SJSA1 (cell line): ENCODE measurements around the gene EXOC3L2. TPM values are rescaled to one million over a fixed set of nuclear protein-coding genes. Genes with fewer than 3 reads are reported as not detected.
"Not testable (repeated sequence)": the region's sequence is repeated elsewhere in the genome, so short reads cannot be mapped to it uniquely, and the experiment has no call there.

Source experiments
- DNase-seq, 2 experiments: peaks; one replicate each; pipeline ENCODE4 v3.0.0-alpha.2; 2015 to 2020; ENCODE audit warnings: low spot score in 2 of 2, low read depth in 1 of 2
- H3K27ac ChIP-seq: fragments of 250-450 bp; sonication (Bioruptor Pico); 2 replicates; pipeline ENCODE4 v1.5.1; 2020; ENCODE audit warnings: mild to moderate bottlenecking, moderate library complexity
- H3K27me3 ChIP-seq: fragments of 250-450 bp; sonication (Bioruptor Pico); replicated peaks from 2 replicates; pipeline ENCODE4 v1.5.1; 2020; ENCODE audit warnings: mild to moderate bottlenecking, moderate library complexity
- H3K36me3 ChIP-seq: fragments of 250-450 bp; sonication (Bioruptor Pico); 2 replicates; pipeline ENCODE4 v1.5.1; 2020; ENCODE audit warnings: mild to moderate bottlenecking
- H3K4me1 ChIP-seq: fragments of 250-450 bp; sonication (Bioruptor Pico); replicated peaks from 2 replicates; pipeline ENCODE4 v1.6.1; 2021; ENCODE audit warnings: mild to moderate bottlenecking
- H3K4me3 ChIP-seq: fragments of 250-450 bp; sonication (Bioruptor Pico); 2 replicates; pipeline ENCODE4 v1.5.1; 2020; ENCODE audit warnings: mild to moderate bottlenecking
- H3K9me3 ChIP-seq: fragments of 250-450 bp; sonication (Bioruptor Pico); replicated peaks from 2 replicates; pipeline ENCODE4 v1.5.1; 2020; ENCODE audit warnings: mild to moderate bottlenecking
- total RNA-seq: library from RNA; depleted of rRNA; stranded (reverse); fragments of >200 nt; shearing (Covaris generic); gene quantifications from 2 replicates; pipeline ENCODE4 v1.2.3, GENCODE V29; 2014

The EXOC3L2 gene
- total RNA-seq, 1 experiment from 2014 or later = 0.05 TPM

- peaks cover 68% of the 10 kb centered on the region for H3K36me3 ChIP-seq
- DNase-seq = no peak
- H3K27me3 ChIP-seq = no peaks in the 10 kb centered on the region
- no peaks in the 10 kb centered on the region for H3K9me3 ChIP-seq
- H3K4me3 ChIP-seq = no peak overlapping the region
- H3K4me1 ChIP-seq = no peaks in the 10 kb centered on the region
- H3K27ac ChIP-seq = no peak overlapping the region
Observed at GRCh38 chr19:45271098-45271734, 26.0 kb upstream of the EXOC3L2 start.

GRCh38 chr19:45269939-45270338, 24.7 kb upstream of the EXOC3L2 start:
- not testable (repeated sequence) for H3K27ac ChIP-seq, H3K9me3 ChIP-seq, H3K4me1 ChIP-seq, H3K27me3 ChIP-seq, DNase-seq, H3K4me3 ChIP-seq
- peaks cover 71% of the 10 kb centered on the region for H3K36me3 ChIP-seq

- no peaks in the 10 kb centered on the region for H3K27me3 ChIP-seq
Observed at GRCh38 chr19:45267296-45267695, 22.1 kb upstream of the EXOC3L2 start.

GRCh38 chr19:45265375-45265774, 20.2 kb upstream of the EXOC3L2 start:
- H3K27ac ChIP-seq = no peak overlapping the region
- no peaks in the 10 kb centered on the region for H3K4me1 ChIP-seq
- DNase-seq = no peak
- H3K4me3 ChIP-seq = no peak overlapping the region
- no peaks in the 10 kb centered on the region for H3K27me3 ChIP-seq
- no peaks in the 10 kb centered on the region for H3K9me3 ChIP-seq
- H3K36me3 ChIP-seq = peaks cover 39% of the 10 kb centered on the region

More at GRCh38 chr19:45267296-45267695, 22.1 kb upstream of the EXOC3L2 start:
- no peak overlapping the region for H3K27ac ChIP-seq
- no peaks in the 10 kb centered on the region for H3K9me3 ChIP-seq
- H3K4me1 ChIP-seq = no peaks in the 10 kb centered on the region
- DNase-seq = no peak
- H3K4me3 ChIP-seq = no peak overlapping the region
- peaks cover 55% of the 10 kb centered on the region for H3K36me3 ChIP-seq

GRCh38 chr19:45264781-45265317, 19.6 kb upstream of the EXOC3L2 start:
- DNase-seq = no peak
- Histone ChIP-seq H3K4me1 (no peaks in the 10 kb centered on the region), H3K36me3 (peaks cover 38% of the 10 kb centered on the region), H3K9me3 (no peaks in the 10 kb centered on the region), H3K4me3 (no peak overlapping the region), H3K27ac (no peak overlapping the region), H3K27me3 (no peaks in the 10 kb centered on the region)

- H3K27me3 ChIP-seq = no peaks in the 10 kb centered on the region
- no peaks in the 10 kb centered on the region for H3K4me1 ChIP-seq
- H3K9me3 ChIP-seq = no peaks in the 10 kb centered on the region
- H3K27ac ChIP-seq = no peak overlapping the region
- H3K36me3 ChIP-seq = peaks cover 25% of the 10 kb centered on the region
- no peak overlapping the region for H3K4me3 ChIP-seq
- no peak for DNase-seq
Observed at GRCh38 chr19:45263013-45263412, 17.8 kb upstream of the EXOC3L2 start.

GRCh38 chr19:45262570-45262969, 17.4 kb upstream of the EXOC3L2 start:
- H3K36me3 ChIP-seq = peaks cover 21% of the 10 kb centered on the region
- H3K27ac ChIP-seq = no peak overlapping the region
- no peaks in the 10 kb centered on the region for H3K9me3 ChIP-seq
- no peaks in the 10 kb centered on the region for H3K4me1 ChIP-seq
- no peaks in the 10 kb centered on the region for H3K27me3 ChIP-seq
- no peak overlapping the region for H3K4me3 ChIP-seq
- DNase-seq = no peak

- peaks cover 14% of the 10 kb centered on the region for H3K36me3 ChIP-seq
- no peaks in the 10 kb centered on the region for H3K9me3 ChIP-seq
- no peaks in the 10 kb centered on the region for H3K27me3 ChIP-seq
- H3K4me1 ChIP-seq = no peaks in the 10 kb centered on the region
- H3K27ac ChIP-seq = no peak overlapping the region
- DNase-seq = no peak
- no peak overlapping the region for H3K4me3 ChIP-seq
Observed at GRCh38 chr19:45258862-45259261, 13.7 kb upstream of the EXOC3L2 start.

GRCh38 chr19:45256836-45257235, 11.6 kb upstream of the EXOC3L2 start:
- Histone ChIP-seq H3K4me1 (peaks cover 13% of the 10 kb centered on the region), H3K4me3 (no peak overlapping the region), H3K27ac (no peak overlapping the region), H3K27me3 (no peaks in the 10 kb centered on the region), H3K9me3 (no peaks in the 10 kb centered on the region), H3K36me3 (peaks cover 20% of the 10 kb centered on the region)
- no peak for DNase-seq

- H3K9me3 ChIP-seq = no peaks in the 10 kb centered on the region
- H3K36me3 ChIP-seq = peaks cover 20% of the 10 kb centered on the region
- H3K27me3 ChIP-seq = no peaks in the 10 kb centered on the region
- H3K4me3 ChIP-seq = no peak overlapping the region
- H3K27ac ChIP-seq = no peak overlapping the region
- no peak for DNase-seq
- H3K4me1 ChIP-seq = peaks cover 13% of the 10 kb centered on the region
Observed at GRCh38 chr19:45255611-45256157, 10.5 kb upstream of the EXOC3L2 start.

GRCh38 chr19:45254044-45254531, 8.9 kb upstream of the EXOC3L2 start:
- Histone ChIP-seq H3K4me1 (peaks cover 19% of the 10 kb centered on the region), H3K27me3 (no peaks in the 10 kb centered on the region), H3K36me3 (peaks cover 16% of the 10 kb centered on the region), H3K27ac (no peak overlapping the region), H3K4me3 (no peak overlapping the region), H3K9me3 (no peaks in the 10 kb centered on the region)
- DNase-seq = no peak

- peak in 1 of 2 experiments; percentile 11 for DNase-seq
- Histone ChIP-seq H3K4me1 (peaks cover 19% of the 10 kb centered on the region), H3K27ac (no peak overlapping the region), H3K36me3 (peaks cover 16% of the 10 kb centered on the region), H3K9me3 (no peaks in the 10 kb centered on the region), H3K4me3 (no peak overlapping the region), H3K27me3 (no peaks in the 10 kb centered on the region)
Observed at GRCh38 chr19:45253396-45254027, 8.3 kb upstream of the EXOC3L2 start.

GRCh38 chr19:45251452-45252354, 6.5 kb upstream of the EXOC3L2 start:
- Histone ChIP-seq H3K4me1 (peaks cover 19% of the 10 kb centered on the region), H3K4me3 (peak overlapping the region; percentile 66), H3K36me3 (peaks cover 16% of the 10 kb centered on the region), H3K27ac (peak overlapping the region; percentile 51), H3K27me3 (no peaks in the 10 kb centered on the region), H3K9me3 (no peaks in the 10 kb centered on the region)
- peak in 1 of 2 experiments; percentile 36 for DNase-seq
